ENCODE measurements around the gene TUBB. TPM values are rescaled to one million over a fixed set of nuclear protein-coding genes. Genes with fewer than 3 reads are reported as not detected.

The TUBB gene
- total RNA-seq, 1 donor from 2014 or later: 537 TPM

DNA sequence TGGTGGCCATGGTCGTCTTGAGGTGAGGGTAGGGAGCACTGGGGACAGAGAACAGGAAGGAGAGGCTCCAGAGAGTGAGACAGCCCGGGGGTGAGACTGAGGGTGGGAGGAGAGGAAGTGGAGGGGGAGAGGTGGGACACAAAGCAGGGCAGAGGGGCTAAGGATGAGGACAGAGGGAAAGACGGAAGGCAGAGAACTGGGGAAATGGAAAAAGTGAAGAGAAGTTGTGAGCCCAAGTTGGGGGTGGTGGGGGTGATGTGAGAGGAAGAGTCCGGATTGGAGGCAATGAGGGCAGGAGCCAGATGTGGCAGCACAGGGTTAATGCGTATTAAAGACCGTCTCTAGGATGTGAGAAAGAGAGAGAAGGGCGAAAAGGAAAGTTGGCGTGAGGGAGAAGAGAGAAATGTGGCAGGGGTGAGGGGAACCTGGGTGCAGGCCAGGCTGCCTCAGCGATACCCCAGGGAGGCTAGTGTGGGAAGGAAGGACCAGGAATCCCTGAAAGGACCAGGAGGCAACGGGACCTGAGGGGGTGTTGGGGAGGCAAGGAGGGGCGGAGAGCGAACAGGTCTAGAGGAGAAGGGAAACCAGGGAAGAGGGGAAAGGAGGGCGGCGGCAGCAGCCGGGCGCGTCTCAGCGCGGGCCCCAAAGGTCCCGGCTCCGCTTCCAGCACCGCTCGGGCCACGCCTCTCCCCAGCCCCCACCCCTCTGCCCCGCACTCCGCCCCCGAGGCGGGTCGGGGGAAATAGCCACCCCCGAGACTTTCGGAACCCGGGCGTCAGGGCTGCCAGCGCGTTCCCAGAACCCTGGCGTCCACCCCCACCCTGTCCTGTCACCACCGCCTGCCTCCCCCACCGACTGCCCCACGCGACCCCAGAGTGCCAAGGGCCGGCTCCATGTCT, 33.9 kb upstream of the TUBB start, which contains the start of gene PPP1R18:
Gene PPP1R18 (minus strand): TSS at position 637 of the 899 bp plus-strand sequence. CDS start 627 bp downstream, at position 10.
- intact Hi-C loops (cut with DNase I): loop anchor here (1.0 kb wide), 1 partner anchor 35 kb away; no protein-coding TSS in a partner anchor
- H3K4me3 ChIP-seq: peak within 1 kb of the TSS; percentile 75 to 91

DNA sequence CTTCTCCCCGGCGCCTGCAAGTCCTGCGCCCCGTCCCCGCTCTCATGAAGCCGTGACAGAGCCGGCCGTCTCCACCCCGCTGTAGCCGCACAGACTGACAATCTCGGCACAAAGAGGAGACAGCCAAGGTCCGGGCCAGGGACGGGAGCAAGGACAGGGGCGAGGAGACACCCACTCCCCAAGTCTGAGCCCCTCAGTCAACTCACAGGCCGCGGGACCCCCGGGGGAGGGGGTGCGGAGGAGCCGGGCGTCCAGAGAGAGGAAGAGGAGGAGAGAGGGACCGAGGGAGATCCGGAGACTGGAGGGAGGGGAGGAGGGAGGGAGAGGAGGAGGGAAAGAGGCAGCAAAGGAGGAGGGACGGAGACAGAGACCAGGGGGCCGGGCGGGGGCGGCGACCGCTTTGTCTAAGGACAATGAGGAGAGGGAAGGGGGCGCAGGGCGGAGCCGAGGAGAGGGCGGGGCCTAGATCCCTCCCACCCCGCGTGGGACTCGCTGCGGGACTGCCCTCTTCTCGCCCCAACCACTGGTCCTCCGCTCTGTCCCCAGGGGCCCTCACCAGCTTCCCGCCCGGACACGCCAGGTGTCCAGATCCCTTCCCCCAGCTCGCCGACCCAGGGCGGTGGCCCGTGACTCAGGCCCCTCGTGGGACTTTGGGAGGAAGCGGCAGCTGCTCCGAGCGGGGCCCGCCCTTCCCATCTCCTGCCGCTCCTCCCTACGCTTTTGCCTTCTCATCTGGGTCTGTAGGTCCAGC, 33.1 kb upstream of the TUBB start:
- TF ChIP-seq, protein P1, sequence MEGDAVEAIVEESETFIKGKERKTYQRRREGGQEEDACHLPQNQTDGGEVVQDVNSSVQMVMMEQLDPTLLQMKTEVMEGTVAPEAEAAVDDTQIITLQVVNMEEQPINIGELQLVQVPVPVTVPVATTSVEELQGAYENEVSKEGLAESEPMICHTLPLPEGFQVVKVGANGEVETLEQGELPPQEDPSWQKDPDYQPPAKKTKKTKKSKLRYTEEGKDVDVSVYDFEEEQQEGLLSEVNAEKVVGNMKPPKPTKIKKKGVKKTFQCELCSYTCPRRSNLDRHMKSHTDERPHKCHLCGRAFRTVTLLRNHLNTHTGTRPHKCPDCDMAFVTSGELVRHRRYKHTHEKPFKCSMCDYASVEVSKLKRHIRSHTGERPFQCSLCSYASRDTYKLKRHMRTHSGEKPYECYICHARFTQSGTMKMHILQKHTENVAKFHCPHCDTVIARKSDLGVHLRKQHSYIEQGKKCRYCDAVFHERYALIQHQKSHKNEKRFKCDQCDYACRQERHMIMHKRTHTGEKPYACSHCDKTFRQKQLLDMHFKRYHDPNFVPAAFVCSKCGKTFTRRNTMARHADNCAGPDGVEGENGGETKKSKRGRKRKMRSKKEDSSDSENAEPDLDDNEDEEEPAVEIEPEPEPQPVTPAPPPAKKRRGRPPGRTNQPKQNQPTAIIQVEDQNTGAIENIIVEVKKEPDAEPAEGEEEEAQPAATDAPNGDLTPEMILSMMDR (IDR thresholded peaks at IDR 0.05): no peak
- H3K4me1 ChIP-seq: peaks cover 7 to 31% of the 10 kb centered on the region in 2 donors
- intact Hi-C loops (cut with DNase I): loop anchor here (1.0 kb wide), 2 partner anchors 30 to 34 kb away; partner anchors contain the start of gene MDC1

More for the DNA sequence above, 33.9 kb upstream of the TUBB start, which contains the start of gene PPP1R18:
- H3K4me1 ChIP-seq: peaks cover 7 to 36% of the 10 kb centered on the region in 2 donors
- H3K36me3 ChIP-seq: peaks cover 0 to 2% of the 10 kb centered on the region in 2 donors
- H3K27ac ChIP-seq: peak within 1 kb of the TSS; percentile 99
- H3K9me3 ChIP-seq: no peaks in the 10 kb centered on the region
- no peaks in the 10 kb centered on the region for H3K27me3 ChIP-seq
- TF ChIP-seq, protein P1 (IDR thresholded peaks at IDR 0.05): no peak
- DNase-seq (ENCODE audit: low spot score in 2 of 2): peak in 1 of 2 donors; percentile 94

DNA sequence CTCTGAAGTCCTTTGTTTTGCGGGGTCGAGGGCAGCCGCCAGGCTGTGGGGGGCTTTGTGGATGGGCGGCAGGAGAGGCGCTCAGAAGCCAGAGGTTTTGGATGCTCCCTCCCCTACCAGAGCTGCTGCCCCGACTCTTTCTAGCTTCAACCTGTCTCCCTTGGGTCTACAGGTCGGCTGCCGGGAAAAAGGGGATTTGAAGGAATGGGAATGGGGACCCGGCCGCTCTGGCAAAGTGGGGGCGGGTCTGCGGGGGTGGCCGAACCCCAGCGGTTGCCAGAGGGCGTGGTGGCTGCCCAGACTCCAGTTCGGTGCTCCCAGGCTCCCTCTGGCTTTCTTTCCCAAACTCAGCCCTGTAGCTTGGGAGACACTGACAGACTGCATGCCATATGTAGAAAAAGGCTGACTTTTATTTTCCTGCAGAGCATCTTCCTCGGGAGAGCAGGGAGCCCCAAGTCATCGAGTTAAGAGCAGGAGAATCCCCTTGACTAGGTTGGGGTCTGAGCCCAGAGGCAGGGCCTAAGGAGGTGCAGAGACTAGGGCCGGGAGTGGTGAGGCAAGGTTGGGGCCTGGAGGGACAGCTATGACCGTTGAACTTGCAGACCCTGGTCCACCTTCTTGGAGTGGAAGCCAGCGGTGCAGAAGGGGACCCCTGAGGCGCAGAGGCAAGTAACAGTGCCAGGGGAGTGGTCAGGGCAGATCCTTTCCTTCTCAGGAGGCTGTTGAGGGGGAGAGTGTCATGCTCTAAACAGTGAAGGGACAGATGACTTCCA, 32.3 kb upstream of the TUBB start:
- no peak for DNase-seq (ENCODE audit: low spot score in 2 of 2)
- intact Hi-C loops (cut with DNase I): loop anchor here (1.0 kb wide), 1 partner anchor 29 kb away; the partner anchor contains the start of gene MDC1
- Histone ChIP-seq H3K9me3 (no peaks in the 10 kb centered on the region), H3K4me1 (peaks cover 7 to 27% of the 10 kb centered on the region in 2 donors), H3K27ac (peak overlapping the region; percentile 99), H3K4me3 (peak overlapping the region; percentile 75 to 91), H3K27me3 (no peaks in the 10 kb centered on the region), H3K36me3 (no peaks in the 10 kb centered on the region)
- TF ChIP-seq, protein P1 (IDR thresholded peaks at IDR 0.05): peak; percentile 23 to 54 (median 25)

More for the DNA sequence above, 33.1 kb upstream of the TUBB start:
- H3K9me3 ChIP-seq: no peaks in the 10 kb centered on the region
- peak overlapping the region; percentile 99 for H3K27ac ChIP-seq
- no peaks in the 10 kb centered on the region for H3K27me3 ChIP-seq
- H3K36me3 ChIP-seq: no peaks in the 10 kb centered on the region
- H3K4me3 ChIP-seq: peak overlapping the region; percentile 75 to 91
- peak; percentile 91 to 98 for DNase-seq (ENCODE audit: low spot score in 2 of 2)

DNA sequence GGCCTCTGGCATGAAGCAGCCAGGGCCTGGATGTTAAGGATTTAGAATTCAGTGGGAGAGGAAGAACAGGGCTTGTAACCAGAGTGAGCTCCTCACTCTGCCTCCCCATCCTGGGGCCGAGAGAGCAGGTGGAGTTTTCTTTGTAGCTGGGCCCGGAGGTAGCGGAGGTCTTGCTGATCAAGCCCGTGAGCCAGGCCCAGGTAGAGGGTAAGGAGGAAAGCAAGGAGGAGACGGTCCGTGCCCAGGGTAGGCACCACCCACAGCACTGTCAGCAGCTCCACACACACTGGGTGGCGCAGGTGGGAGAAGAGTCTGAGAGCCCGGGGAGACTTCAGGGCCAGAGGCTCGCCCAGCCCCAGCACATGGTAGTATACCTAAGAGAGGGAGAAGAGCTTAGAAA, 31.6 kb upstream of the TUBB start:
- TF ChIP-seq, protein P1 (IDR thresholded peaks at IDR 0.05): no peak
- Histone ChIP-seq H3K4me1 (peaks cover 7 to 27% of the 10 kb centered on the region in 2 donors), H3K27ac (peak overlapping the region; percentile 99), H3K4me3 (peak overlapping the region in 1 of 2 donors; percentile 91), H3K9me3 (no peaks in the 10 kb centered on the region), H3K36me3 (no peaks in the 10 kb centered on the region), H3K27me3 (no peaks in the 10 kb centered on the region)
- intact Hi-C loops (cut with DNase I): no loop called here
- DNase-seq (ENCODE audit: low spot score in 2 of 2): no peak
